Retinal pigment epithelial cell (primary cell): ENCODE data around the gene CDKN1A.

Experiments
- DNase-seq: peaks from one replicate; pipeline ENCODE4 v3.0.0-alpha.2; 2010; ENCODE audit warnings: low read depth
- H3K4me3 ChIP-seq: 2 replicates; pipeline ENCODE4 v1.5.1; 2011; ENCODE audit warnings: mild to moderate bottlenecking, low read length, control low read depth, moderate library complexity
- CTCF ChIP-seq: conservative IDR thresholded peaks from 2 replicates; pipeline ENCODE4 v1.5.1; 2011; ENCODE audit warnings: low read depth, low read length, control low read depth, inconsistent platforms

The CDKN1A gene

GRCh38 chr6:36677753-36678487, 594 bp upstream of the CDKN1A start:
- no peak for TF ChIP-seq CTCF
- DNase-seq = no peak
- H3K4me3 ChIP-seq = peak overlapping the region; percentile 29

GRCh38 chr6:36679043-36679833, 724 bp downstream of the CDKN1A start:
- no peak for TF ChIP-seq CTCF
- DNase-seq = no peak

GRCh38 chr6:36682328-36683144, 4.0 kb downstream of the CDKN1A start:
- DNase-seq = no peak
- peak overlapping the region; percentile 29 for H3K4me3 ChIP-seq
- no peak for TF ChIP-seq CTCF

More at GRCh38 chr6:36679043-36679833, 724 bp downstream of the CDKN1A start:
- peak overlapping the region; percentile 89 for H3K4me3 ChIP-seq

- TF ChIP-seq CTCF = no peak
- no peak overlapping the region for H3K4me3 ChIP-seq
- DNase-seq = no peak
Measured at GRCh38 chr6:36683145-36683655, 4.7 kb downstream of the CDKN1A start.

GRCh38 chr6:36683656-36684446, 5.3 kb downstream of the CDKN1A start:
- no peak overlapping the region for H3K4me3 ChIP-seq
- TF ChIP-seq CTCF = no peak

GRCh38 chr6:36684447-36684812, 5.9 kb downstream of the CDKN1A start:
- no peak overlapping the region for H3K4me3 ChIP-seq
- TF ChIP-seq CTCF = no peak

More at GRCh38 chr6:36683656-36684446, 5.3 kb downstream of the CDKN1A start:
- no peak for DNase-seq

More at GRCh38 chr6:36684447-36684812, 5.9 kb downstream of the CDKN1A start:
- DNase-seq = no peak
